Measurements from ENCODE around the gene KCNMA1. TPM values are rescaled to one million over a fixed set of nuclear protein-coding genes. Genes with fewer than 3 reads are reported as not detected.

The KCNMA1 gene
- total RNA-seq, 1 donor from 2014 or later: 0.17 TPM

DNA sequence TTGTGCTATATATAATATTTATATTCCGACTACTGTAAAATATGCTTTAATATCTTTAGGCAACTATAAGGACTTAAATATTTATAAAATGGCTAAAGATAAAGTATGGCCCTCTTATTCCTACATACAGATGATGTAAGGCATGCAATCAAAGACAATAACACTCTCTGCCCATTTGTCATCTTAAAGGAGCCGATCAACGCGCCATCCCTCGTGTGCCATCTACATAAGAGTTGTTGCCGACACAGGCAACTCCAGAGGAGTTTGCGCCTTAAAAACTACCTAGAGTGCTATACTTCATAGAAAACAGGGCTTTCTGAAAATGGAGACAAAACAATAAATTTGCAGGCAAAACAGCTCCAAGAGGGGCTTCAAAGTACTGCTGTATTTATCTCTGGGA, 709.0 kb downstream of the KCNMA1 start:
- intact Hi-C loops (cut with micrococcal nuclease): no loop called here

GRCh38 chr10:76925636-76926405, 711.8 kb downstream of the KCNMA1 start:
- intact Hi-C loops (cut with micrococcal nuclease): no loop called here

- intact Hi-C loops (cut with micrococcal nuclease): no loop called here
Observed at GRCh38 chr10:76922666-76923065, 714.9 kb downstream of the KCNMA1 start.

DNA sequence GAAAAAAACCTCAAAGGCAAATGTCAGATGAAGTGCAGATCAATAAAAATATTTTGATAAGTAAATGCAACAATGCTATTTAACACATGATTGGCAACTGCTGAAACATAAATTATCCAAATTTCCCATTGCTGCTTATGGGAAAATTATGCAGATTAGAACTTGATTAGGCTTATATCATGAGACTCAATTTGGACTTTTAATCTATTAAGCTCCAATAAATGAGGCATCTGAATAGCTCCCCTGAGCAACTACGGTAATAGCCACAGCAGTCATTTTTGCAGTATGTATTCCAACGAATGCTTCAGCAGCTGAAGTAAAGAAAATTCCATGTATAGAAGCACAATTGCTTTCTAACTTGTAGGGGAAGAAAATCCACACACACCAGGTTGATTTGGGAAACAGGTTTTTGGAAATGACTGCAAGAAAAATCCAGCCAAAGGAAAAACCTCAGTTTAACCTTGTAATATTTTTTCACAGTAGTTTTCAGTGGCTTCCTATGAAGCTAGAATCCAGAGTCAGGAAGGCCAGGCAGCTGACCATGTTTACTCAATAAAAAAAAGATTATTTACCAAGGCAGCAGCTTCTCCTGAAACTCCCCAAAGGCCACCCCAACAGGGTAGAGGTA, 716.1 kb downstream of the KCNMA1 start:
- intact Hi-C loops (cut with micrococcal nuclease): no loop called here

- intact Hi-C loops (cut with micrococcal nuclease): no loop called here
Observed at GRCh38 chr10:76920581-76920980, 717.0 kb downstream of the KCNMA1 start.

DNA sequence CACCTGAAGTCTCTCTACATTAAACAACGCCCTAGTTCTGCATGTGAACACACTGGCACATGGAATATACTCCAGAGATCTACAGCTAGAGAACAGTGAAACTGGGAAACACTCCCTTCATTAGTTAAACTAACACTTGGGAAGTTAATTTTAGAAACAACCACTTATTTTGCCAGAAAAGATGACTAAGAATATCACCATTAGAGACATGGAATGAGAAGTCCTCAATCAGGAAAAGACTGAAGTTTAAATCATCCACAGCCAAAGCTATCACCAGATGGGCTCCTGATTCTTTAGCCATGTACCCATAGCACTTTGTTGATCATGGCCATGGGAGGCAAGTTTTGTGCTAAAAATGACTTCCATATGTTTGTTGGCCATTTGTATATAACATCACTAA, 719.5 kb downstream of the KCNMA1 start:
- intact Hi-C loops (cut with micrococcal nuclease): no loop called here

DNA sequence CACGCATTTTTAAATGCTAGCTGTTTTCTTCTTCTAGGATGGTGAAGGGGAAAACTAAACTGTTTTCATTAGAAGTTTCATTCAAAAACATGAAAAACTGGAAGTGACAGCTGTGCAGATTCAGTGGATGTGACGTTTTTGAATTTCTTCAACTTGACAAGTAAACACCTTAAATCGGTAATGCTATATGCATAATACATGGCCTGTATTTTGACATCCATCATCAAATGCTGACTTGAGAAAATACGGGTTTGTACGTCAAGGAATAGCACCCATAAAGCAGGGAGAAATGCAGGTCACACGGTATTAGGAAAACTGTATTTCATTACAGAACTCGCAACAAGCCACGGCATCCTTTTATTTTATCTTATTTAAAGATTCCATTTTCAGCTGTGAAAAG, 720.5 kb downstream of the KCNMA1 start:
- intact Hi-C loops (cut with micrococcal nuclease): no loop called here

DNA sequence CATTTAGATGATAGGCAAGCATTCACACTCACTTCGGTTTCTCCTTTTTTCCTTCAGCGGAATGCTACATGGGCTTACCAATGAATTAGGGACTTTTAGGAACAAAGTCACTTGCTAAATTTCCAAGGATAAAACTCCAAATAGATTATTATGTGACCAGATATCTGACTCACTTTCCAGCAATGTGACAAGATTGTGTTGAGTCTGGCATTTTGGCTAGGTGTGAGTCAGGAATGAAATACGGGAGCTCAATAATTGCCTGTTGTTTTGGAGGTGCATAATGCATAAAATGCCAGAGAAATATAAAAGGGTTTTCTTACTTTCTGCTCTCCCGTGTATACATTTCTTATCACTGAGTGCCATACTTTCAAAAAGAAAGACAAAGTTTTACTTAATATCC, 721.1 kb downstream of the KCNMA1 start:
- intact Hi-C loops (cut with micrococcal nuclease): no loop called here

DNA sequence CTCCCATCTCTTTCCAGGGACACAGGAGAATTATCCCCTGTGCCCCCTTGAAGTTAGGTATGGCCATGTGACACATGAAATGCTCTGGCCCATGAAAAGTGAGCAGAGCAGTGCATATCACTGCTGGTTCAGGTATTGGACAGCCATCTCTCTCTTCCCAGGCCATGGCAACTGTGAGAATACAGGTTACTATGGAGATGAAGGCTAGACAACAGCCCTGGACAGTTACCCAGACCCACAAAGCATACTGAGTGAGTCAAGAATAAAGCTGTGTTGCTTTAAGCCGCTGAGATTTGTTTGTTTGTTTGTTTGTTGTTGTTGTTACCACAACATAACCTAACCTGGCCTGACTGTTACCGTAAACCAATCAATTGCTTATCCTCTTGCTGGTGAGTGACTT, 722.3 kb downstream of the KCNMA1 start:
- intact Hi-C loops (cut with micrococcal nuclease): no loop called here

DNA sequence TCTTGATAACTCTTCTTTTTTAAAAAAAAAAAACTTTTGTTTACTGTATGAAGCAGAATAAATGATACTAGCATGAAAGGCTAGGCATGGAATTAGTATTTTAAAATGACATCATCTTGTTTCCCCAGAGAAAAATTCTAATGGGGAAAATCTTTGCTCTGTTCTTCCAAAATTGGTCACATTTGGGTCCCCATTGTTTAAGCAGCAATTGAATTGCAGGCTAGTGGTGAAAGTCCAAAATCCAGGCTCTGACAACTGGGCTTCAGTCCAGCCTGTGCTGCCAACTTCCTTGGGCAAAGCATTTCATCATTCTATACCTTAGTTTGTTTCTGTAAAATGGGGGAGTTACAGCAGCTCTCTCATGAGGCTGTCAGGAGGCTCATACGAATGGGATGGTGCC, 726.4 kb downstream of the KCNMA1 start:
- intact Hi-C loops (cut with micrococcal nuclease): no loop called here

DNA sequence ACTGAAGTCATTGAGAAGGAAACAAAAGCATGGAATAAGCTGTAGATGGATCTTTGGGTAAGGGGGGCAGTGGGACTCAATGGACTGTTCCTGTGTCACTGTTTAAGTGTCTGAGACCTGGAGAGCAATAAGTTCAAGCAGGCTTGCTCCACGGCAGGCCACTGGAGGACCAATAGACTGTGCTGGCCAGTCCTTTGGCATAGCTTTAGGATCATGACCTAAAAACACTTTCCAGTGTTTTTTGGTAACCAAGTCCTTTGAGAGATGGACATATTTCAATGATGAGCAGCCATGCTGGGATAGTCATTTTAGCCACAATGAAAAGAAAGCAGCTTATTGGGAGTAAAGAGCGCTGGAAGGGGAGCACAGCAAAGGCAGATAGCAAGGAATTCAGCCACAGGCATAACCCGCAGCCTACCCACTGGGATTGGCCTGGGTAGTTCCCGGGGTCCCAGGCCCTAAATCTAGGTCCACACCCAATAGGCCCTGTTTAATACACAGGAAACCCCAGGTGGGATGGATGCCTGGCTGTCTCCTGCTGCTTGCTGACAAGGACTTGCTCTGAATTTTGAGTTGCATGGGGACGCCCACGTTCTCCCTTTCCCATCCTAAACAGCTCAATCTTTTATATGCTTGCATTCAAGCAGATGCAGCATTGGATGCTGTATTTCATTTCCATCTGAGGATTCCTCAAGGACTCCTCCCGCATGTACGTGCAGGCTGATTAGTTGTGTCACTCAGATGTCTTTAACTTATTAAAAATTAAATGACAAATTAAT, 727.2 kb downstream of the KCNMA1 start:
- intact Hi-C loops (cut with micrococcal nuclease): no loop called here

DNA sequence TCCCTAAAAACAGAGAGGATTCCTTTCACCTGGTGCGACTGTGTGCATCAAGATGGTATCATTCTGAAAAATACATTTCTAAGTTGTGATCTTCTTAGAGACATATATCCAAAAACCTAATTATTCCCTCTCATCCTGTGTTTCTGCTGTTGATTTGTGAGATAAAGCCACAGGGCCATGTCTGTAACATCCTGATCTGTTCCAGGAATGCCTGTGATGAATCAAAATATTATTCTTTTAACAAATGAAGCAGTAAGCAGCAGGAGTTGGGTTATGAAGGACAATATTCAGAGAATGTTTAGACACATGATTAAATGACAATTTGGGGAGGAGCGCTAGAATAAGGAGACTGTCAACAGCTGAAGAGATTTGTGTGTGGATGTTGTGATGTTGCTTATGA, 731.4 kb downstream of the KCNMA1 start:
- intact Hi-C loops (cut with micrococcal nuclease): no loop called here

- intact Hi-C loops (cut with micrococcal nuclease): no loop called here
Observed at GRCh38 chr10:76905251-76905650, 732.4 kb downstream of the KCNMA1 start.

- intact Hi-C loops (cut with micrococcal nuclease): no loop called here
Observed at GRCh38 chr10:76903387-76903945, 734.1 kb downstream of the KCNMA1 start.

DNA sequence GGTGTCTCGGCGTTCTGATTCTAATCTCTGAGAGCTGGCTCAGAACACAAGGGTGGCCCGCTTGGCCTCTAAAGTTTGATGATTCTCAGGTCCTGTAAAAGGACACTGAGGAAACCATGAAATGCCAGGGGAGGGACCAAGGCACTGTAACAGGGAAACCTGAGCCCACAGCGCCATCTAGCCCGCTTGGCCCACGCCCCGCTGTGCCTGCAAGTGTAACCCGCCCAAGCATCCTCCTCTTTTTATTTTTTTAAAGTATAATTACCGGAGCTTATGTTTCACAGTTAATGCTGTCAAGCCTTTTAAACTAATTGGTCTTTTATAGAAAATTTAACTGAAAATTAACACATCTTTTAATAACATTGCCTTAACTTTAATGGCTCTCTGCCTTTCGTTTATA, 734.7 kb downstream of the KCNMA1 start:
- intact Hi-C loops (cut with micrococcal nuclease): no loop called here

DNA sequence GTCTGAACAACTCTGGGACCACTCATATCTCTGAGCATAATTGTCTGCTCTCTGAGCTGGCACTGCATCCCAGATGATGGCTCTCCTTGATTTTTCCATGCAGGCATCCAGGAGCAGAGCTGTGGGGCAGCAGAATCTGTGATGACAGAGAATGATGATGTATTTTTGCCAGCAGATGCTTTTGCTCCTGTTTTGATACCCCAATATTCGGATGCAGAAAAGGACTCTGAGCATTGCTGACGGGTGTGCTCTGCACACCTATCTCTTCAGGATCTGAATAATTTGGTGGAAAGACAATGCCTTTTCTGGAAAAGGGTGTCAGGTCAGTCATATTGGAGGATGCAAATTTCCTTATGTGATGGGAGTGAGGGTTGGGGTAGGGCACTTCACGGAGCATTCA, 735.9 kb downstream of the KCNMA1 start:
- intact Hi-C loops (cut with micrococcal nuclease): no loop called here

GRCh38 chr10:76899490-76899889, 738.1 kb downstream of the KCNMA1 start:
- intact Hi-C loops (cut with micrococcal nuclease): no loop called here

GRCh38 chr10:76892766-76893479, 744.7 kb downstream of the KCNMA1 start:
- intact Hi-C loops (cut with micrococcal nuclease): no loop called here

DNA sequence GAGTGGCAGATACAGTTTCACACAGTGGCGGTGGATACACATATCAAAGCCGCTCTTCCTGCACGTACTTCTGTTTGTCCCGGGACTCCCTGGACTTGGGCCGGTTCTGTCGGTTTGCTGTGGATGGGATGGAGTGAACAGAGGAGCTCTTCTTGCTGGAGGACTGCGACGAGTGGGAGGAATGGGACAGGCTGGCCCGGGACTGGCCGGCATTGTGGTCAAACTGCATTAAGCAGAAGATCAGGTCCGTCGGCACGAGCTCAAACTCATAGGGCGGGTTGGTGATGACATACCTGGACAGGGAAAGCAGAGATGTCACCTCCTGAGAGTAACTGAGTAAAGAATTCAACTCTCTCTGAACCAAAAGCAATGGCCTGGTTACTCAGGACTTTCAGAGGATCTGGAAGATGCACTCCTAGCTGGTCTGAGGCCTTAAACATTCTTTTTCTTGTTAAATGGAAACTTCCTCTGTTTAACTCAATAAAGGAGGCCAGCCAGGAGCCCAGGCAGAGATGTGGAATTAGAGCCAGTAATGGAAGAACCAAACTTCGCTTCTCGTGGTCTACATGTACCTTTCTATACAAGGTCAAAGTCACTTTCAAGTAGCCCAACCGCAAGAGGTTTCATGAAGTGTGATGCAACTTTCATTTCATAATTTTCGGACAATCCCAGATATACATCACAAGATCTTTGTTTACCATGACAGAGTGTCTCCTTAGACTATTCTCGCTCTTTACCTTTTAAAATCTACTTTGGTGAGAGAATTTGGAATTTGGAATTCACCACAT, 750.2 kb downstream of the KCNMA1 start:
- intact Hi-C loops (cut with micrococcal nuclease): no loop called here

- intact Hi-C loops (cut with micrococcal nuclease): no loop called here
Observed at GRCh38 chr10:76885816-76886215, 751.8 kb downstream of the KCNMA1 start.

All from T-helper 1 cell treated with Interleukin-12 subunit alpha and Interleukin-12 subunit beta and Interleukin-4 antibody, amounts not matched to agents 30 ng/mL and 1 ng/mL, for 36 hours (primary cell).